Activated effector memory CD4-positive, alpha-beta T cell treated with Interleukin-2 at 50 U/mL for 16 hours (primary cell): ENCODE results near the gene APBA1.
"Not testable (repeated sequence)": the region's sequence is repeated elsewhere in the genome, so short reads cannot be mapped to it uniquely, and the experiment has no call there.

Experiments used
- DNase-seq: peaks from one replicate; pipeline ENCODE4 v3.0.0-alpha.2; 2020

The APBA1 gene

GRCh38 chr9:69433968-69434367 is 238.2 kb downstream of the APBA1 start:
- DNase-seq, result no peak

GRCh38 chr9:69433392-69433791 is 238.8 kb downstream of the APBA1 start:
- DNase-seq, result no peak

- no peak for DNase-seq
Measured at GRCh38 chr9:69432623-69433022, 239.5 kb downstream of the APBA1 start.

GRCh38 chr9:69431777-69432176 is 240.4 kb downstream of the APBA1 start:
- no peak for DNase-seq

GRCh38 chr9:69431203-69431602 is 241.0 kb downstream of the APBA1 start:
- no peak for DNase-seq

GRCh38 chr9:69430206-69430605 is 242.0 kb downstream of the APBA1 start:
- DNase-seq, result no peak

GRCh38 chr9:69429281-69429680 is 242.9 kb downstream of the APBA1 start:
- no peak for DNase-seq

GRCh38 chr9:69428017-69428785 is 244.0 kb downstream of the APBA1 start:
- DNase-seq, result no peak

- no peak for DNase-seq
Measured at GRCh38 chr9:69427286-69427685, 244.9 kb downstream of the APBA1 start.

GRCh38 chr9:69425136-69425801 is 246.9 kb downstream of the APBA1 start:
- no peak for DNase-seq

- DNase-seq, result peak; percentile 7
Measured at GRCh38 chr9:69421908-69422801, 250.0 kb downstream of the APBA1 start.

- no peak for DNase-seq
Measured at GRCh38 chr9:69420611-69421270, 251.4 kb downstream of the APBA1 start.

GRCh38 chr9:69412741-69413150 is 259.4 kb downstream of the APBA1 start:
- DNase-seq, result no peak

- DNase-seq, result no peak
Measured at GRCh38 chr9:69411931-69412740, 260.0 kb downstream of the APBA1 start.

GRCh38 chr9:69411246-69411645 is 260.9 kb downstream of the APBA1 start:
- no peak for DNase-seq

GRCh38 chr9:69409936-69410335 is 262.2 kb downstream of the APBA1 start:
- not testable (repeated sequence) for DNase-seq

GRCh38 chr9:69400470-69400869 is 271.7 kb downstream of the APBA1 start:
- no peak for DNase-seq

GRCh38 chr9:69397384-69398214 is 274.6 kb downstream of the APBA1 start:
- no peak for DNase-seq

GRCh38 chr9:69396759-69397158 is 275.4 kb downstream of the APBA1 start:
- no peak for DNase-seq

GRCh38 chr9:69395718-69396117 is 276.5 kb downstream of the APBA1 start:
- DNase-seq, result no peak

- no peak for DNase-seq
Measured at GRCh38 chr9:69393425-69393824, 278.7 kb downstream of the APBA1 start.
